Activated naive CD4-positive, alpha-beta T cell treated with anti-CD3 and anti-CD28 coated beads, Interleukin-2, amount 10 ng/mL, durations not matched to agents 7 days and 5 days (primary cell): ENCODE results near the gene KCNJ15.

Source experiments
- CTCF ChIA-PET: fragments of 350-600 bp; sonication (Branson Sonifier 250); formaldehyde crosslinking; loops from one replicate; lab custom pipeline; 2021; ENCODE audit warnings: antibody characterized with exemption; lab: Charles Lee
- DNase-seq: peaks from one replicate; pipeline ENCODE4 v3.0.0-alpha.2; 2020
- H3K27ac Mint-ChIP-seq: one replicate; pipeline ENCODE4 v1.8.0; 2021; ENCODE audit warnings: mild to moderate bottlenecking, moderate library complexity, mixed read lengths
- H3K27me3 Mint-ChIP-seq: one replicate; pipeline ENCODE4 v1.8.0; 2021; ENCODE audit warnings: mild to moderate bottlenecking, mixed read lengths
- H3K36me3 Mint-ChIP-seq: one replicate; pipeline ENCODE4 v1.8.0; 2021; ENCODE audit warnings: mixed read lengths
- H3K4me1 Mint-ChIP-seq: one replicate; pipeline ENCODE4 v1.8.0; 2021; ENCODE audit warnings: mixed read lengths
- H3K4me3 Mint-ChIP-seq: one replicate; pipeline ENCODE4 v1.8.0; 2021; ENCODE audit warnings: mild to moderate bottlenecking, moderate library complexity, mixed read lengths
- H3K9me3 Mint-ChIP-seq: one replicate; pipeline ENCODE4 v1.8.0; 2021; ENCODE audit warnings: mixed read lengths

Gene KCNJ15

GRCh38 chr21:38325216-38325615 lies 68.4 kb downstream of the KCNJ15 start:
- no peaks in the 10 kb centered on the region for H3K36me3 Mint-ChIP-seq
- no peak overlapping the region for H3K4me3 Mint-ChIP-seq
- no peaks in the 10 kb centered on the region for H3K27me3 Mint-ChIP-seq
- DNase-seq: no peak
- H3K4me1 Mint-ChIP-seq: peaks cover 22% of the 10 kb centered on the region
- CTCF ChIA-PET: interaction anchor here (0.7 to 6.5 kb wide), 3 partner anchors 27 to 107 kb away, joined by 3 to 27 read pairs (median 3); no protein-coding TSS in a partner anchor
- no peak overlapping the region for H3K27ac Mint-ChIP-seq
- no peaks in the 10 kb centered on the region for H3K9me3 Mint-ChIP-seq

- H3K9me3 Mint-ChIP-seq: no peaks in the 10 kb centered on the region
- no peak overlapping the region for H3K4me3 Mint-ChIP-seq
- peaks cover 22% of the 10 kb centered on the region for H3K4me1 Mint-ChIP-seq
- no peaks in the 10 kb centered on the region for H3K27me3 Mint-ChIP-seq
- H3K36me3 Mint-ChIP-seq: no peaks in the 10 kb centered on the region
- CTCF ChIA-PET: interaction anchor here (1.2 to 6.5 kb wide), 2 partner anchors 19 to 26 kb away, joined by 3 to 27 read pairs; no protein-coding TSS in a partner anchor
- no peak for DNase-seq
- H3K27ac Mint-ChIP-seq: no peak overlapping the region
These were observed 69.1 kb downstream of the KCNJ15 start for GRCh38 chr21:38325731-38326420.

- DNase-seq: no peak
- Mint-ChIP-seq H3K9me3 (no peaks in the 10 kb centered on the region), H3K27me3 (no peaks in the 10 kb centered on the region), H3K27ac (no peak overlapping the region), H3K36me3 (no peaks in the 10 kb centered on the region), H3K4me1 (peaks cover 22% of the 10 kb centered on the region), H3K4me3 (no peak overlapping the region)
- CTCF ChIA-PET: interaction anchor here (1.2 to 6.5 kb wide), 2 partner anchors 20 to 26 kb away, joined by 3 to 27 read pairs; no protein-coding TSS in a partner anchor
These were observed 69.6 kb downstream of the KCNJ15 start for GRCh38 chr21:38326429-38326828.

- CTCF ChIA-PET: interaction anchor here (1.2 to 6.5 kb wide), 2 partner anchors 20 to 25 kb away, joined by 3 to 27 read pairs; no protein-coding TSS in a partner anchor
- no peak for DNase-seq
- Mint-ChIP-seq H3K36me3 (no peaks in the 10 kb centered on the region), H3K27ac (no peak overlapping the region), H3K9me3 (no peaks in the 10 kb centered on the region), H3K4me1 (peaks cover 22% of the 10 kb centered on the region), H3K27me3 (no peaks in the 10 kb centered on the region), H3K4me3 (no peak overlapping the region)
These were observed 70.1 kb downstream of the KCNJ15 start for GRCh38 chr21:38326899-38327298.

GRCh38 chr21:38327984-38328383 lies 71.2 kb downstream of the KCNJ15 start:
- Mint-ChIP-seq H3K27ac (no peak overlapping the region), H3K4me1 (peaks cover 21% of the 10 kb centered on the region), H3K27me3 (no peaks in the 10 kb centered on the region), H3K36me3 (no peaks in the 10 kb centered on the region), H3K4me3 (no peak overlapping the region), H3K9me3 (no peaks in the 10 kb centered on the region)
- CTCF ChIA-PET: interaction anchor here (1.2 to 6.5 kb wide), 3 partner anchors 10 to 168 kb away, joined by 4 to 27 read pairs (median 4); no protein-coding TSS in a partner anchor
- no peak for DNase-seq

GRCh38 chr21:38329162-38329561 lies 72.4 kb downstream of the KCNJ15 start:
- Mint-ChIP-seq H3K27me3 (no peaks in the 10 kb centered on the region), H3K9me3 (no peaks in the 10 kb centered on the region), H3K36me3 (no peaks in the 10 kb centered on the region), H3K4me1 (peaks cover 10% of the 10 kb centered on the region), H3K4me3 (no peak overlapping the region), H3K27ac (no peak overlapping the region)
- no peak for DNase-seq
- CTCF ChIA-PET: interaction anchor here (1.2 to 6.5 kb wide), 4 partner anchors 9 to 170 kb away, joined by 4 to 27 read pairs (median 4); no protein-coding TSS in a partner anchor

GRCh38 chr21:38330666-38331065 lies 73.9 kb downstream of the KCNJ15 start:
- no peaks in the 10 kb centered on the region for H3K9me3 Mint-ChIP-seq
- CTCF ChIA-PET: interaction anchor here (2.1 kb wide), 1 partner anchor 22 kb away, joined by 5 read pairs; no protein-coding TSS in a partner anchor
- peaks cover 3% of the 10 kb centered on the region for H3K4me1 Mint-ChIP-seq
- no peak overlapping the region for H3K4me3 Mint-ChIP-seq
- DNase-seq: no peak
- no peak overlapping the region for H3K27ac Mint-ChIP-seq
- H3K36me3 Mint-ChIP-seq: no peaks in the 10 kb centered on the region
- peaks cover 1% of the 10 kb centered on the region for H3K27me3 Mint-ChIP-seq

GRCh38 chr21:38333301-38334272 lies 76.8 kb downstream of the KCNJ15 start:
- CTCF ChIA-PET: interaction anchor here (1.1 to 1.7 kb wide), 3 partner anchors 19 to 174 kb away, joined by 3 to 4 read pairs (median 3); no protein-coding TSS in a partner anchor
- no peak for DNase-seq
- Mint-ChIP-seq H3K27me3 (peaks cover 4% of the 10 kb centered on the region), H3K36me3 (no peaks in the 10 kb centered on the region), H3K4me1 (no peaks in the 10 kb centered on the region), H3K9me3 (no peaks in the 10 kb centered on the region), H3K27ac (no peak overlapping the region), H3K4me3 (no peak overlapping the region)

- no peaks in the 10 kb centered on the region for H3K4me1 Mint-ChIP-seq
- CTCF ChIA-PET: interaction anchor here (1.2 to 1.7 kb wide), 2 partner anchors 116 to 175 kb away, joined by 3 to 4 read pairs; no protein-coding TSS in a partner anchor
- H3K9me3 Mint-ChIP-seq: peaks cover 2% of the 10 kb centered on the region
- H3K27ac Mint-ChIP-seq: no peak overlapping the region
- no peaks in the 10 kb centered on the region for H3K36me3 Mint-ChIP-seq
- no peak for DNase-seq
- no peak overlapping the region for H3K4me3 Mint-ChIP-seq
- H3K27me3 Mint-ChIP-seq: peaks cover 4% of the 10 kb centered on the region
These were observed 78.1 kb downstream of the KCNJ15 start for GRCh38 chr21:38334866-38335265.

GRCh38 chr21:38337793-38338192 lies 81.0 kb downstream of the KCNJ15 start:
- H3K36me3 Mint-ChIP-seq: no peaks in the 10 kb centered on the region
- H3K27me3 Mint-ChIP-seq: peaks cover 9% of the 10 kb centered on the region
- H3K27ac Mint-ChIP-seq: no peak overlapping the region
- no peaks in the 10 kb centered on the region for H3K4me1 Mint-ChIP-seq
- CTCF ChIA-PET: interaction anchor here (1.4 to 1.6 kb wide), 2 partner anchors 9 to 15 kb away, joined by 4 to 5 read pairs; no protein-coding TSS in a partner anchor
- peaks cover 2% of the 10 kb centered on the region for H3K9me3 Mint-ChIP-seq
- no peak for DNase-seq
- H3K4me3 Mint-ChIP-seq: no peak overlapping the region

GRCh38 chr21:38340131-38340530 lies 83.3 kb downstream of the KCNJ15 start:
- Mint-ChIP-seq H3K36me3 (no peaks in the 10 kb centered on the region), H3K27me3 (peaks cover 9% of the 10 kb centered on the region), H3K4me3 (no peak overlapping the region), H3K27ac (no peak overlapping the region), H3K9me3 (peaks cover 2% of the 10 kb centered on the region), H3K4me1 (no peaks in the 10 kb centered on the region)
- no peak for DNase-seq
- CTCF ChIA-PET: no interaction called here

- Mint-ChIP-seq H3K9me3 (peaks cover 2% of the 10 kb centered on the region), H3K27me3 (peaks cover 6% of the 10 kb centered on the region), H3K4me1 (no peaks in the 10 kb centered on the region), H3K36me3 (no peaks in the 10 kb centered on the region), H3K27ac (no peak overlapping the region), H3K4me3 (no peak overlapping the region)
- CTCF ChIA-PET: no interaction called here
- no peak for DNase-seq
These were observed 84.8 kb downstream of the KCNJ15 start for GRCh38 chr21:38341546-38342012.

- Mint-ChIP-seq H3K27ac (no peak overlapping the region), H3K4me3 (no peak overlapping the region), H3K27me3 (peaks cover 6% of the 10 kb centered on the region), H3K4me1 (no peaks in the 10 kb centered on the region), H3K36me3 (no peaks in the 10 kb centered on the region), H3K9me3 (peaks cover 2% of the 10 kb centered on the region)
- CTCF ChIA-PET: interaction anchor here (0.9 to 1.3 kb wide), 2 partner anchors 13 to 73 kb away, joined by 3 to 4 read pairs; no protein-coding TSS in a partner anchor
- DNase-seq: no peak
These were observed 85.9 kb downstream of the KCNJ15 start for GRCh38 chr21:38342739-38343138.
